ENCODE results near the gene NEURL1.
A peak's percentile ranks its signal among the peaks of the same experiment; 100 is the strongest.

Gene NEURL1

GRCh38 chr10:103493362-103493915 is at the start of gene NEURL1:
TSS of gene NEURL1 (plus strand) at chr10:103493705. CDS start at chr10:103494388, 683 bp downstream.
- Mint-ChIP-seq H3K27me3 (peaks cover 24% of the 10 kb centered on the region), H3K4me1 (ENCODE audit: low read depth) (peaks cover 32% of the 10 kb centered on the region), H3K4me3 (peak within 1 kb of the TSS; percentile 82), H3K9me3 (ENCODE audit: low read depth) (no peaks in the 10 kb centered on the region), H3K27ac (no peak within 1 kb of the TSS), H3K36me3 (no peaks in the 10 kb centered on the region)

- H3K27ac Mint-ChIP-seq, result no peak overlapping the region
- no peak overlapping the region for H3K4me3 Mint-ChIP-seq
- H3K27me3 Mint-ChIP-seq, result no peaks in the 10 kb centered on the region
- peaks cover 14% of the 10 kb centered on the region for H3K4me1 Mint-ChIP-seq (ENCODE audit: low read depth)
- no peaks in the 10 kb centered on the region for H3K9me3 Mint-ChIP-seq (ENCODE audit: low read depth)
- H3K36me3 Mint-ChIP-seq, result no peaks in the 10 kb centered on the region
Measured at GRCh38 chr10:103444478-103444877, 49.0 kb upstream of the NEURL1 start.

- Mint-ChIP-seq H3K9me3 (ENCODE audit: low read depth) (no peaks in the 10 kb centered on the region), H3K4me1 (ENCODE audit: low read depth) (peaks cover 21% of the 10 kb centered on the region), H3K27ac (peak overlapping the region; percentile 70), H3K27me3 (no peaks in the 10 kb centered on the region), H3K4me3 (no peak overlapping the region), H3K36me3 (no peaks in the 10 kb centered on the region)
Measured at GRCh38 chr10:103445366-103445765, 48.1 kb upstream of the NEURL1 start.

- peak overlapping the region; percentile 64 for H3K27ac Mint-ChIP-seq
- H3K4me3 Mint-ChIP-seq, result no peak overlapping the region
- no peaks in the 10 kb centered on the region for H3K36me3 Mint-ChIP-seq
- no peaks in the 10 kb centered on the region for H3K27me3 Mint-ChIP-seq
- H3K9me3 Mint-ChIP-seq (ENCODE audit: low read depth), result no peaks in the 10 kb centered on the region
- peaks cover 27% of the 10 kb centered on the region for H3K4me1 Mint-ChIP-seq (ENCODE audit: low read depth)
Measured at GRCh38 chr10:103445767-103446567, 47.5 kb upstream of the NEURL1 start.

- Mint-ChIP-seq H3K9me3 (ENCODE audit: low read depth) (no peaks in the 10 kb centered on the region), H3K36me3 (no peaks in the 10 kb centered on the region), H3K27ac (no peak overlapping the region), H3K4me3 (no peak overlapping the region), H3K4me1 (ENCODE audit: low read depth) (peaks cover 32% of the 10 kb centered on the region), H3K27me3 (no peaks in the 10 kb centered on the region)
Measured at GRCh38 chr10:103447187-103447586, 46.3 kb upstream of the NEURL1 start.

- H3K36me3 Mint-ChIP-seq, result no peaks in the 10 kb centered on the region
- no peaks in the 10 kb centered on the region for H3K9me3 Mint-ChIP-seq (ENCODE audit: low read depth)
- peaks cover 40% of the 10 kb centered on the region for H3K4me1 Mint-ChIP-seq (ENCODE audit: low read depth)
- peak overlapping the region; percentile 76 for H3K27ac Mint-ChIP-seq
- H3K4me3 Mint-ChIP-seq, result no peak overlapping the region
- no peaks in the 10 kb centered on the region for H3K27me3 Mint-ChIP-seq
Measured at GRCh38 chr10:103448746-103449145, 44.8 kb upstream of the NEURL1 start.

GRCh38 chr10:103449208-103450144 is 44.0 kb upstream of the NEURL1 start:
- Mint-ChIP-seq H3K27ac (peak overlapping the region; percentile 76), H3K9me3 (ENCODE audit: low read depth) (no peaks in the 10 kb centered on the region), H3K27me3 (no peaks in the 10 kb centered on the region), H3K4me3 (peak overlapping the region; percentile 64), H3K4me1 (ENCODE audit: low read depth) (peaks cover 40% of the 10 kb centered on the region), H3K36me3 (no peaks in the 10 kb centered on the region)

- no peak overlapping the region for H3K27ac Mint-ChIP-seq
- no peaks in the 10 kb centered on the region for H3K36me3 Mint-ChIP-seq
- peaks cover 40% of the 10 kb centered on the region for H3K4me1 Mint-ChIP-seq (ENCODE audit: low read depth)
- H3K27me3 Mint-ChIP-seq, result no peaks in the 10 kb centered on the region
- peak overlapping the region; percentile 87 for H3K4me3 Mint-ChIP-seq
- H3K9me3 Mint-ChIP-seq (ENCODE audit: low read depth), result no peaks in the 10 kb centered on the region
Measured at GRCh38 chr10:103450201-103450695, 43.3 kb upstream of the NEURL1 start.

- Mint-ChIP-seq H3K27me3 (no peaks in the 10 kb centered on the region), H3K36me3 (no peaks in the 10 kb centered on the region), H3K9me3 (ENCODE audit: low read depth) (no peaks in the 10 kb centered on the region), H3K4me1 (ENCODE audit: low read depth) (peaks cover 40% of the 10 kb centered on the region), H3K4me3 (peak overlapping the region; percentile 87), H3K27ac (peak overlapping the region; percentile 68)
Measured at GRCh38 chr10:103451091-103451813, 42.3 kb upstream of the NEURL1 start.

- peak within 1 kb of the TSS; percentile 68 for H3K27ac Mint-ChIP-seq
- H3K9me3 Mint-ChIP-seq (ENCODE audit: low read depth), result no peaks in the 10 kb centered on the region
Measured at GRCh38 chr10:103451831-103452505, 41.5 kb upstream of the NEURL1 start, which contains the start of gene CALHM2. TSS of gene CALHM2 (minus strand) at chr10:103452370. CDS start at chr10:103449941, 2,429 bp downstream.

GRCh38 chr10:103452506-103453230 is 40.8 kb upstream of the NEURL1 start:
- Mint-ChIP-seq H3K27me3 (no peaks in the 10 kb centered on the region), H3K4me3 (peak overlapping the region; percentile 87), H3K27ac (no peak overlapping the region), H3K4me1 (ENCODE audit: low read depth) (peaks cover 38% of the 10 kb centered on the region), H3K9me3 (ENCODE audit: low read depth) (no peaks in the 10 kb centered on the region), H3K36me3 (no peaks in the 10 kb centered on the region)

More at GRCh38 chr10:103451831-103452505, 41.5 kb upstream of the NEURL1 start, which contains the start of gene CALHM2:
- H3K27me3 Mint-ChIP-seq, result no peaks in the 10 kb centered on the region
- H3K4me3 Mint-ChIP-seq, result peak within 1 kb of the TSS; percentile 87
- H3K36me3 Mint-ChIP-seq, result no peaks in the 10 kb centered on the region
- peaks cover 40% of the 10 kb centered on the region for H3K4me1 Mint-ChIP-seq (ENCODE audit: low read depth)

- no peak overlapping the region for H3K27ac Mint-ChIP-seq
- H3K4me3 Mint-ChIP-seq, result no peak overlapping the region
- H3K36me3 Mint-ChIP-seq, result no peaks in the 10 kb centered on the region
- no peaks in the 10 kb centered on the region for H3K9me3 Mint-ChIP-seq (ENCODE audit: low read depth)
- H3K27me3 Mint-ChIP-seq, result no peaks in the 10 kb centered on the region
- H3K4me1 Mint-ChIP-seq (ENCODE audit: low read depth), result peaks cover 30% of the 10 kb centered on the region
Measured at GRCh38 chr10:103454026-103454425, 39.5 kb upstream of the NEURL1 start.

- Mint-ChIP-seq H3K4me1 (ENCODE audit: low read depth) (peaks cover 24% of the 10 kb centered on the region), H3K9me3 (ENCODE audit: low read depth) (no peaks in the 10 kb centered on the region), H3K27me3 (no peaks in the 10 kb centered on the region), H3K36me3 (no peaks in the 10 kb centered on the region), H3K27ac (no peak overlapping the region), H3K4me3 (no peak overlapping the region)
Measured at GRCh38 chr10:103455235-103455634, 38.3 kb upstream of the NEURL1 start.
